Measurements from ENCODE around the gene RASGRP2. TPM values are rescaled to one million over a fixed set of nuclear protein-coding genes. Genes with fewer than 3 reads are reported as not detected.

Gene RASGRP2
- total RNA-seq, 1 experiment from 2014 or later: 4.0 TPM

- DNase-seq: no peak
- Histone ChIP-seq H2AFZ (ENCODE audit: low read length) (no peak overlapping the region), H3K36me3 (ENCODE audit: insufficient read depth, low read length) (no peaks in the 10 kb centered on the region), H3K9me2 (replicated peaks; ENCODE audit: insufficient read depth, low read length) (no peaks in the 10 kb centered on the region), H3K79me2 (ENCODE audit: low read length) (no peaks in the 10 kb centered on the region), H3K4me2 (ENCODE audit: low read depth, low read length, poor library complexity, severe bottlenecking) (no peak overlapping the region), H3K4me1 (ENCODE audit: low read length) (peaks cover 6% of the 10 kb centered on the region), H4K20me1 (ENCODE audit: insufficient read depth, low read depth, low read length) (no peaks in the 10 kb centered on the region), H3K4me3 (ENCODE audit: low read length) (no peak overlapping the region), H3K9me3 (ENCODE audit: low read length) (no peaks in the 10 kb centered on the region), H3K9ac (ENCODE audit: low read length) (no peak overlapping the region), H3K27ac (ENCODE audit: low read length) (no peak overlapping the region), H3K27me3 (ENCODE audit: low read length) (no peaks in the 10 kb centered on the region)
Measured at GRCh38 chr11:64722141-64723065, 21.5 kb downstream of the RASGRP2 start.

GRCh38 chr11:64721359-64721699, 22.6 kb downstream of the RASGRP2 start:
- H3K27me3 ChIP-seq (ENCODE audit: low read length): no peaks in the 10 kb centered on the region
- peaks cover 6% of the 10 kb centered on the region for H3K4me1 ChIP-seq (ENCODE audit: low read length)
- DNase-seq: no peak
- no peaks in the 10 kb centered on the region for H3K9me3 ChIP-seq (ENCODE audit: low read length)
- H3K4me3 ChIP-seq (ENCODE audit: low read length): no peak overlapping the region
- H3K36me3 ChIP-seq (ENCODE audit: insufficient read depth, low read length): no peaks in the 10 kb centered on the region
- no peaks in the 10 kb centered on the region for H4K20me1 ChIP-seq (ENCODE audit: insufficient read depth, low read depth, low read length)
- no peak overlapping the region for H3K27ac ChIP-seq (ENCODE audit: low read length)
- no peaks in the 10 kb centered on the region for H3K79me2 ChIP-seq (ENCODE audit: low read length)
- H2AFZ ChIP-seq (ENCODE audit: low read length): no peak overlapping the region
- no peaks in the 10 kb centered on the region for H3K9me2 ChIP-seq (replicated peaks; ENCODE audit: insufficient read depth, low read length)
- H3K9ac ChIP-seq (ENCODE audit: low read length): no peak overlapping the region
- no peak overlapping the region for H3K4me2 ChIP-seq (ENCODE audit: low read depth, low read length, poor library complexity, severe bottlenecking)

DNA sequence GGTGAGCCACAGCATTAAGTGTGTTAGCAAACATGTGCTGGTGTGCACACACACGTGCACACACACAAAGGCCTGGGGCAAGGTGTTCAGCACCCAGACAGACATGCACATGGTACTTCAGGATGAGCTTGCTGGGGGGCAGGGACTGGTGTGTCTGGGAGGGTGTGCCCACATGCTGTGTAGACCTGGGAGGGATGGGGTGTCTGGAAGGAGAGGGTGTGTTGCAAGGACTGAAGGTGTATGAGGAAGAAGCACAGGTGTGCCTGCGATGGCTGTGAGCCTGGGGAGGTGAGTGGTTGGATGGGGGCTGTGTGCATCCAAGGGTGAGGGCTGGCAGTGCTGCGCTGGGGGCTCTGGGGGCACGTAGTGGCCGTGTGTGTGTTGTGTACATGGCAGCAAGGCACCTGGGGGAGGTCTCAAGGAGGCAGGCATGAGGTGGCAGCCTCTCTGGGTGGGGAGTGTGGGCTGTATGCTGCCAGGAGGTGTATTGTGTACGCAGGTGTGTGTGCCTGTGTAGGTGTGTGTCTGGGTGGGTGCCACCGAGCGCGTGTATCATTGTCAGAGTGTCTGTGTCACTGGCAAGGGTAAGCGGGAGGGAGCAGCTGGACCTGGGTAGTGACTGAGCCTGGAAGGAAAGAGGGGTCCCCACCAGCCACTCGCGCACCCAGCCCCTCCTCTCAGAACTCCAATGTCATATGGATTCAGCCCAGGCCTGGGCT, 23.1 kb downstream of the RASGRP2 start:
- Histone ChIP-seq H3K27me3 (ENCODE audit: low read length) (no peaks in the 10 kb centered on the region), H3K4me3 (ENCODE audit: low read length) (no peak overlapping the region), H3K27ac (ENCODE audit: low read length) (no peak overlapping the region), H4K20me1 (ENCODE audit: insufficient read depth, low read depth, low read length) (no peaks in the 10 kb centered on the region), H3K9me2 (replicated peaks; ENCODE audit: insufficient read depth, low read length) (no peaks in the 10 kb centered on the region), H3K9ac (ENCODE audit: low read length) (no peak overlapping the region), H3K4me2 (ENCODE audit: low read depth, low read length, poor library complexity, severe bottlenecking) (no peak overlapping the region), H3K9me3 (ENCODE audit: low read length) (no peaks in the 10 kb centered on the region), H2AFZ (ENCODE audit: low read length) (no peak overlapping the region), H3K79me2 (ENCODE audit: low read length) (no peaks in the 10 kb centered on the region), H3K36me3 (ENCODE audit: insufficient read depth, low read length) (no peaks in the 10 kb centered on the region), H3K4me1 (ENCODE audit: low read length) (peaks cover 8% of the 10 kb centered on the region)
- no peak for DNase-seq

GRCh38 chr11:64720167-64720566, 23.8 kb downstream of the RASGRP2 start:
- Histone ChIP-seq H3K27me3 (ENCODE audit: low read length) (no peaks in the 10 kb centered on the region), H3K79me2 (ENCODE audit: low read length) (no peaks in the 10 kb centered on the region), H3K36me3 (ENCODE audit: insufficient read depth, low read length) (no peaks in the 10 kb centered on the region), H3K9ac (ENCODE audit: low read length) (no peak overlapping the region), H3K4me2 (ENCODE audit: low read depth, low read length, poor library complexity, severe bottlenecking) (no peak overlapping the region), H4K20me1 (ENCODE audit: insufficient read depth, low read depth, low read length) (no peaks in the 10 kb centered on the region), H3K4me3 (ENCODE audit: low read length) (no peak overlapping the region), H3K9me2 (replicated peaks; ENCODE audit: insufficient read depth, low read length) (no peaks in the 10 kb centered on the region), H3K9me3 (ENCODE audit: low read length) (no peaks in the 10 kb centered on the region), H2AFZ (ENCODE audit: low read length) (no peak overlapping the region), H3K4me1 (ENCODE audit: low read length) (peaks cover 14% of the 10 kb centered on the region), H3K27ac (ENCODE audit: low read length) (no peak overlapping the region)
- DNase-seq: no peak

GRCh38 chr11:64719406-64719805, 24.5 kb downstream of the RASGRP2 start:
- Histone ChIP-seq H3K79me2 (ENCODE audit: low read length) (no peaks in the 10 kb centered on the region), H3K4me3 (ENCODE audit: low read length) (no peak overlapping the region), H3K9ac (ENCODE audit: low read length) (no peak overlapping the region), H3K36me3 (ENCODE audit: insufficient read depth, low read length) (no peaks in the 10 kb centered on the region), H3K9me3 (ENCODE audit: low read length) (no peaks in the 10 kb centered on the region), H2AFZ (ENCODE audit: low read length) (no peak overlapping the region), H4K20me1 (ENCODE audit: insufficient read depth, low read depth, low read length) (no peaks in the 10 kb centered on the region), H3K9me2 (replicated peaks; ENCODE audit: insufficient read depth, low read length) (no peaks in the 10 kb centered on the region), H3K4me2 (ENCODE audit: low read depth, low read length, poor library complexity, severe bottlenecking) (no peak overlapping the region), H3K27me3 (ENCODE audit: low read length) (no peaks in the 10 kb centered on the region), H3K4me1 (ENCODE audit: low read length) (peaks cover 22% of the 10 kb centered on the region), H3K27ac (ENCODE audit: low read length) (no peak overlapping the region)
- no peak for DNase-seq

DNA sequence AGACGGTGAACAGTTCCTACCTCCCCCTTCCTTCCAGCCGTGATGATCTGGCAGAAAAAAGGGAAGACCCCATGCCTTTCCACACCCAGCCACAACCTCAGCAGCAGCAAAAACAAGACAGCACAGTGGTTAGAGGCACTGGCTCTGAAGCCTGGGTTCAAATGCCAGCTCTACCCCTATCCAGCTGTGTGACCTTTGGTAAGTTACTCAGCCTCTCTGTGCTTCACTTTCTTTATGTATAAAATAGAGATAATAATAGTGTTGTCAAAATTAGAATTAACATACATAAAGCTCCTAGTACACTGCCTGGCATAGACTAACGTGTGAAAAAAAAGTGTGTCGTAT, 25.2 kb downstream of the RASGRP2 start:
- H3K36me3 ChIP-seq (ENCODE audit: insufficient read depth, low read length): no peaks in the 10 kb centered on the region
- H3K4me3 ChIP-seq (ENCODE audit: low read length): no peak overlapping the region
- H3K27ac ChIP-seq (ENCODE audit: low read length): no peak overlapping the region
- no peaks in the 10 kb centered on the region for H3K27me3 ChIP-seq (ENCODE audit: low read length)
- no peak overlapping the region for H2AFZ ChIP-seq (ENCODE audit: low read length)
- H3K4me2 ChIP-seq (ENCODE audit: low read depth, low read length, poor library complexity, severe bottlenecking): no peak overlapping the region
- H3K9me3 ChIP-seq (ENCODE audit: low read length): no peaks in the 10 kb centered on the region
- no peaks in the 10 kb centered on the region for H3K9me2 ChIP-seq (replicated peaks; ENCODE audit: insufficient read depth, low read length)
- H3K79me2 ChIP-seq (ENCODE audit: low read length): no peaks in the 10 kb centered on the region
- peaks cover 27% of the 10 kb centered on the region for H3K4me1 ChIP-seq (ENCODE audit: low read length)
- no peak for DNase-seq
- no peak overlapping the region for H3K9ac ChIP-seq (ENCODE audit: low read length)
- no peaks in the 10 kb centered on the region for H4K20me1 ChIP-seq (ENCODE audit: insufficient read depth, low read depth, low read length)

- Histone ChIP-seq H3K9ac (ENCODE audit: low read length) (no peak overlapping the region), H3K4me3 (ENCODE audit: low read length) (no peak overlapping the region), H3K4me2 (ENCODE audit: low read depth, low read length, poor library complexity, severe bottlenecking) (no peak overlapping the region), H3K9me2 (replicated peaks; ENCODE audit: insufficient read depth, low read length) (no peaks in the 10 kb centered on the region), H4K20me1 (ENCODE audit: insufficient read depth, low read depth, low read length) (no peaks in the 10 kb centered on the region), H3K36me3 (ENCODE audit: insufficient read depth, low read length) (no peaks in the 10 kb centered on the region), H3K9me3 (ENCODE audit: low read length) (no peaks in the 10 kb centered on the region), H3K4me1 (ENCODE audit: low read length) (peaks cover 22% of the 10 kb centered on the region), H3K27ac (ENCODE audit: low read length) (no peak overlapping the region), H3K79me2 (ENCODE audit: low read length) (no peaks in the 10 kb centered on the region), H2AFZ (ENCODE audit: low read length) (no peak overlapping the region), H3K27me3 (ENCODE audit: low read length) (no peaks in the 10 kb centered on the region)
- DNase-seq: no peak
Measured at GRCh38 chr11:64718084-64718779, 25.7 kb downstream of the RASGRP2 start.

DNA sequence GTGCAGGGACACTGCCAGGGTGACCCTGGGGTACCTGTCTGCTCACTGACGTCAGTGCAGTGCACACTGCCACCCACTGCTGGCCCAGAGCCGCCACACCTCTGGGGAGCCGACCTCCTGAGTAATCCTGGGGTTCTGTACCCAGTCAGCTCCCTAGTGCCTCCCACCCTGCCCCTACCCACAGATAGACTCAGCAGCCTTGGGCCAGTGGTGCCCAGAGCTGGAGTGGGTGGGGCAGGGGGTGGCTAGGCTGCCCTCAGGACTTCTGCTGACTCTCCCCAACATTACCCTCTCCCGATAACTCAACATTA, 26.7 kb downstream of the RASGRP2 start:
- no peaks in the 10 kb centered on the region for H3K36me3 ChIP-seq (ENCODE audit: insufficient read depth, low read length)
- no peaks in the 10 kb centered on the region for H3K27me3 ChIP-seq (ENCODE audit: low read length)
- H3K9ac ChIP-seq (ENCODE audit: low read length): no peak overlapping the region
- H2AFZ ChIP-seq (ENCODE audit: low read length): no peak overlapping the region
- DNase-seq: no peak
- H3K4me1 ChIP-seq (ENCODE audit: low read length): peaks cover 20% of the 10 kb centered on the region
- no peaks in the 10 kb centered on the region for H3K9me2 ChIP-seq (replicated peaks; ENCODE audit: insufficient read depth, low read length)
- no peaks in the 10 kb centered on the region for H4K20me1 ChIP-seq (ENCODE audit: insufficient read depth, low read depth, low read length)
- H3K79me2 ChIP-seq (ENCODE audit: low read length): no peaks in the 10 kb centered on the region
- H3K27ac ChIP-seq (ENCODE audit: low read length): no peak overlapping the region
- no peak overlapping the region for H3K4me2 ChIP-seq (ENCODE audit: low read depth, low read length, poor library complexity, severe bottlenecking)
- no peaks in the 10 kb centered on the region for H3K9me3 ChIP-seq (ENCODE audit: low read length)
- H3K4me3 ChIP-seq (ENCODE audit: low read length): no peak overlapping the region
